Common myeloid progenitor, CD34-positive (primary cell): ENCODE results near the gene TPGS2.

Source experiments
- CTCF ChIA-PET: fragments of 350-600 bp; sonication (Branson Sonifier 250); formaldehyde crosslinking; loops from one replicate; lab custom pipeline; 2021; ENCODE audit warnings: antibody characterized with exemption; lab: Charles Lee
- POLR2A ChIA-PET: fragments of 350-600 bp; sonication (Branson Sonifier 250); formaldehyde crosslinking; loops from one replicate; lab custom pipeline; 2021; ENCODE audit warnings: antibody characterized with exemption; lab: Charles Lee
- DNase-seq, 3 donors: peaks; one replicate each; pipeline versions ENCODE4 v3.0.0 to v3.0.0-alpha.2; 2013
- H3K27ac ChIP-seq, 2 experiments: 1 replicate in 1 of 2; 2 replicates in 1 of 2; pipeline ENCODE4 v1.7.0; 2013; ENCODE audit warnings: inconsistent platforms in 2 of 2, low read length in 2 of 2, mild to moderate bottlenecking in 2 of 2, low read depth in 1 of 2, moderate library complexity in 1 of 2; ENCODE audit not compliant: severe bottlenecking in 2 of 2, insufficient read depth in 1 of 2, poor library complexity in 1 of 2
- H3K27me3 ChIP-seq, 5 experiments: replicated peaks in 2 of 5; 1 replicate in 3 of 5; 2 replicates in 2 of 5; pipeline versions ENCODE4 v1.6.1 to v1.7.0; 2013; ENCODE audit warnings: low read length in 4 of 5, mild to moderate bottlenecking in 2 of 5, moderate library complexity in 2 of 5, inconsistent platforms in 1 of 5; ENCODE audit not compliant: insufficient read depth in 5 of 5, control insufficient read depth in 4 of 5
- H3K36me3 ChIP-seq, 4 experiments: 1 replicate in 2 of 4; 2 replicates in 2 of 4; pipeline versions ENCODE4 v1.6.1 to v1.7.0; 2013; ENCODE audit warnings: low read length in 3 of 4, control low read depth in 1 of 4, mild to moderate bottlenecking in 1 of 4; ENCODE audit not compliant: control insufficient read depth in 4 of 4, insufficient read depth in 4 of 4
- H3K4me1 ChIP-seq, 4 experiments: 1 replicate in 3 of 4; 2 replicates in 1 of 4; pipeline versions ENCODE4 v1.6.1 to v1.7.1; 2013; ENCODE audit warnings: low read length in 3 of 4, mild to moderate bottlenecking in 3 of 4, control low read depth in 1 of 4, inconsistent platforms in 1 of 4, moderate library complexity in 1 of 4; ENCODE audit not compliant: control insufficient read depth in 4 of 4, insufficient read depth in 4 of 4; ENCODE audit errors: control extremely low read depth in 1 of 4
- H3K4me3 ChIP-seq, 7 experiments: 1 replicate in 4 of 7; 2 replicates in 3 of 7; pipeline versions ENCODE4 v1.5.1 to v1.7.0; 2013; ENCODE audit warnings: mild to moderate bottlenecking in 7 of 7, low read length in 6 of 7, moderate library complexity in 6 of 7, inconsistent platforms in 2 of 7, low read depth in 2 of 7, control low read depth in 1 of 7; ENCODE audit not compliant: insufficient read depth in 4 of 7, control insufficient read depth in 1 of 7; ENCODE audit errors: extremely low read depth in 1 of 7
- H3K9me3 ChIP-seq, 5 experiments: 1 replicate in 4 of 5; 2 replicates in 1 of 5; pipeline versions ENCODE4 v1.6.1 to v1.7.1; 2013; ENCODE audit warnings: low read length in 4 of 5, mild to moderate bottlenecking in 2 of 5, inconsistent platforms in 1 of 5, low read depth in 1 of 5, moderate library complexity in 1 of 5; ENCODE audit not compliant: control insufficient read depth in 4 of 5, insufficient read depth in 2 of 5; ENCODE audit errors: control extremely low read depth in 1 of 5
- whole genome bisulfite sequencing: methylation state at CpG from one replicate; pipeline ENCODE4 v1.1.5; 2013; ENCODE audit not compliant: insufficient coverage; 5-methylcytosine and 5-hydroxymethylcytosine counted together

Gene TPGS2

GRCh38 chr18:36783792-36784191, 45.0 kb downstream of the TPGS2 start:
- H3K36me3 ChIP-seq, result peaks cover 0 to 36% (median 14%) of the 10 kb centered on the region in 4 experiments
- H3K9me3 ChIP-seq, result no peaks in the 10 kb centered on the region
- no peaks in the 10 kb centered on the region for H3K27me3 ChIP-seq
- no peak for DNase-seq
- H3K4me3 ChIP-seq, result no peak overlapping the region
- H3K4me1 ChIP-seq, result no peaks in the 10 kb centered on the region
- no peak overlapping the region for H3K27ac ChIP-seq
- POLR2A ChIA-PET, result no interaction called here
- 98% methylated on average over 5 of the region's 5 CpGs for WGBS
- CTCF ChIA-PET, result no interaction called here

- no peaks in the 10 kb centered on the region for H3K4me1 ChIP-seq
- no peak overlapping the region for H3K4me3 ChIP-seq
- H3K9me3 ChIP-seq, result no peaks in the 10 kb centered on the region
- ChIA-PET CTCF (interaction anchor here (1.3 kb wide), 1 partner anchor 25 kb away, joined by 4 read pairs; no protein-coding TSS in a partner anchor), POLR2A (no interaction called here)
- H3K27me3 ChIP-seq, result no peaks in the 10 kb centered on the region
- no peak overlapping the region for H3K27ac ChIP-seq
- peaks cover 0 to 29% (median 13%) of the 10 kb centered on the region in 4 experiments for H3K36me3 ChIP-seq
- no peak for DNase-seq
- 91% methylated on average over 7 of the region's 9 CpGs for WGBS
Measured at GRCh38 chr18:36782710-36783109, 46.1 kb downstream of the TPGS2 start.

GRCh38 chr18:36780748-36781147, 48.1 kb downstream of the TPGS2 start:
- H3K27ac ChIP-seq, result no peak overlapping the region
- no peaks in the 10 kb centered on the region for H3K27me3 ChIP-seq
- 94% methylated on average over 1 of the region's 2 CpGs for WGBS
- POLR2A ChIA-PET, result no interaction called here
- no peaks in the 10 kb centered on the region for H3K4me1 ChIP-seq
- no peak overlapping the region for H3K4me3 ChIP-seq
- no peak for DNase-seq
- CTCF ChIA-PET, result no interaction called here
- H3K36me3 ChIP-seq, result peaks cover 0 to 18% (median 9%) of the 10 kb centered on the region in 4 experiments
- no peaks in the 10 kb centered on the region for H3K9me3 ChIP-seq

- no peaks in the 10 kb centered on the region for H3K4me1 ChIP-seq
- ChIA-PET POLR2A (no interaction called here), CTCF (no interaction called here)
- no peak for DNase-seq
- no peaks in the 10 kb centered on the region for H3K9me3 ChIP-seq
- no CpG with 5 or more reads among the region's 1 CpG for WGBS
- H3K4me3 ChIP-seq, result no peak overlapping the region
- H3K36me3 ChIP-seq, result peaks cover 0 to 15% (median 9%) of the 10 kb centered on the region in 4 experiments
- no peak overlapping the region for H3K27ac ChIP-seq
- no peaks in the 10 kb centered on the region for H3K27me3 ChIP-seq
Measured at GRCh38 chr18:36777566-36777965, 51.2 kb downstream of the TPGS2 start.

GRCh38 chr18:36776650-36777049, 52.2 kb downstream of the TPGS2 start:
- no peak for DNase-seq
- 90% methylated on average over 2 of the region's 5 CpGs for WGBS
- ChIA-PET CTCF (interaction anchor here (0.8 kb wide), 1 partner anchor 32 kb away, joined by 3 read pairs; no protein-coding TSS in a partner anchor), POLR2A (no interaction called here)
- no peak overlapping the region for H3K4me3 ChIP-seq
- peaks cover 0 to 13% (median 7%) of the 10 kb centered on the region in 4 experiments for H3K36me3 ChIP-seq
- H3K4me1 ChIP-seq, result no peaks in the 10 kb centered on the region
- H3K27ac ChIP-seq, result no peak overlapping the region
- H3K27me3 ChIP-seq, result no peaks in the 10 kb centered on the region
- H3K9me3 ChIP-seq, result no peaks in the 10 kb centered on the region

- Histone ChIP-seq H3K9me3 (no peaks in the 10 kb centered on the region), H3K27me3 (no peaks in the 10 kb centered on the region), H3K36me3 (peaks cover 0 to 8% (median 3%) of the 10 kb centered on the region in 4 experiments), H3K27ac (no peak overlapping the region), H3K4me1 (peaks cover 0 to 8% (median 3%) of the 10 kb centered on the region in 4 experiments), H3K4me3 (no peak overlapping the region)
- ChIA-PET CTCF (no interaction called here), POLR2A (no interaction called here)
- DNase-seq, result no peak
- WGBS, result 100% methylated on average over 1 of the region's 4 CpGs
Measured at GRCh38 chr18:36775396-36775795, 53.4 kb downstream of the TPGS2 start.

GRCh38 chr18:36772241-36772723, 56.5 kb downstream of the TPGS2 start:
- no peak for DNase-seq
- no peaks in the 10 kb centered on the region for H3K9me3 ChIP-seq
- H3K27me3 ChIP-seq, result no peaks in the 10 kb centered on the region
- peaks cover 0 to 8% (median 3%) of the 10 kb centered on the region in 4 experiments for H3K4me1 ChIP-seq
- ChIA-PET POLR2A (no interaction called here), CTCF (no interaction called here)
- H3K27ac ChIP-seq, result no peak overlapping the region
- no peaks in the 10 kb centered on the region for H3K36me3 ChIP-seq
- WGBS, result 88% methylated on average over 4 of the region's 4 CpGs
- no peak overlapping the region for H3K4me3 ChIP-seq
